Mammary epithelial cell (primary cell): ENCODE measurements around the gene CDKAL1.

Experiments used
- CTCF ChIP-seq, 2 donors: IDR thresholded peaks in 1 of 2; conservative IDR thresholded peaks in 1 of 2; 2 replicates each; pipeline ENCODE4 v1.5.1; 2011 to 2012; ENCODE audit warnings: inconsistent platforms in 2 of 2, low read length in 2 of 2, mild to moderate bottlenecking in 2 of 2, control low read depth in 1 of 2, low read depth in 1 of 2; ENCODE audit not compliant: insufficient read depth in 1 of 2; ENCODE audit errors: extremely low read depth in 1 of 2
- EZH2 ChIP-seq: IDR thresholded peaks from 2 replicates; pipeline ENCODE4 v1.6.1; 2012; ENCODE audit warnings: low read length, inconsistent platforms, borderline replicate concordance

GRCh38 chr6:21098744-21099143 lies 564.5 kb downstream of the CDKAL1 start:
- TF ChIP-seq EZH2 (no peak), CTCF (conservative IDR thresholded peaks at IDR 0.05 in 1 of 2, IDR thresholded peaks at IDR 0.05 in 1 of 2; ENCODE audit: extremely low read depth in 1 of 2, insufficient read depth in 1 of 2, low read depth in 1 of 2, low read length in 2 of 2) (no peak)
